Measurements from ENCODE around the gene ARMCX4.
"Not testable (repeated sequence)": the region's sequence is repeated elsewhere in the genome, so short reads cannot be mapped to it uniquely, and the experiment has no call there.

ARMCX4 gene

GRCh38 chrX:101485212-101485949 lies at the start of gene ARMCX4:
TSS of gene ARMCX4 (plus strand) at chrX:101485456. CDS start at chrX:101488590, 3,134 bp downstream.
- DNase-seq, result peak; percentile 66

GRCh38 chrX:101442085-101442484 lies 43.2 kb upstream of the ARMCX4 start:
- no peak for DNase-seq

GRCh38 chrX:101449279-101449678 lies 36.0 kb upstream of the ARMCX4 start:
- no peak for DNase-seq

GRCh38 chrX:101450085-101450484 lies 35.2 kb upstream of the ARMCX4 start:
- no peak for DNase-seq

GRCh38 chrX:101450961-101451360 lies 34.3 kb upstream of the ARMCX4 start:
- DNase-seq, result no peak

GRCh38 chrX:101452056-101452455 lies 33.2 kb upstream of the ARMCX4 start:
- DNase-seq, result no peak

GRCh38 chrX:101460669-101461068 lies 24.6 kb upstream of the ARMCX4 start:
- DNase-seq, result no peak

- no peak for DNase-seq
Observed at GRCh38 chrX:101462892-101463291, 22.4 kb upstream of the ARMCX4 start.

GRCh38 chrX:101478366-101478765 lies 6.9 kb upstream of the ARMCX4 start:
- no peak for DNase-seq

GRCh38 chrX:101482296-101482695 lies 3.0 kb upstream of the ARMCX4 start:
- DNase-seq, result no peak

GRCh38 chrX:101483705-101484104 lies 1.6 kb upstream of the ARMCX4 start:
- no peak for DNase-seq

- DNase-seq, result no peak
Observed at GRCh38 chrX:101484135-101484534, 1.1 kb upstream of the ARMCX4 start.

GRCh38 chrX:101488796-101489195 lies 3.5 kb downstream of the ARMCX4 start:
- DNase-seq, result no peak

GRCh38 chrX:101491943-101492342 lies 6.7 kb downstream of the ARMCX4 start:
- DNase-seq, result no peak

- DNase-seq, result no peak
Observed at GRCh38 chrX:101493225-101493624, 8.0 kb downstream of the ARMCX4 start.

- DNase-seq, result not testable (repeated sequence)
Observed at GRCh38 chrX:101502929-101503328, 17.7 kb downstream of the ARMCX4 start.

GRCh38 chrX:101507372-101507771 lies 22.1 kb downstream of the ARMCX4 start:
- no peak for DNase-seq

- DNase-seq, result no peak
Observed at GRCh38 chrX:101507986-101508385, 22.7 kb downstream of the ARMCX4 start.

- DNase-seq, result no peak
Observed at GRCh38 chrX:101530944-101531343, 45.7 kb downstream of the ARMCX4 start.
